Heart left ventricle (tissue), 11 donors: Measurements from ENCODE around the gene FAM167B. TPM values are rescaled to one million over a fixed set of nuclear protein-coding genes. Genes with fewer than 3 reads are reported as not detected.

Experiments
- polyA plus RNA-seq, 2 donors: library from polyadenylated mRNA; stranded (reverse); fragments of 200-250 nt; gene quantifications; one replicate each; pipeline ENCODE4 v1.2.3, GENCODE V29; 2013
- total RNA-seq, 9 donors: library from RNA; depleted of rRNA in 2 of 9; stranded (reverse); fragments of >200 nt in 2 of 9; fragmentation: NEBNext Ultra II Directional in 3 of 9; extraction: Animal tissue kit (Norgen Biotek cat#: 25700) in 3 of 9; gene quantifications; one replicate each; pipeline versions ENCODE4 v1.1.0 to v1.2.4, GENCODE V29; 2016 to 2023
- donor health status: ischemic (EF 13 %, LVEDD 7.1; RV severe dilation, severe dysfunction).
- donor health status: healthy with polysubstance abuse.
- donor health status: DM: no; HTN: yes; CAD: no.
- donor health status: DM: no; HTN: no; CAD: no.
- donor health status: ischemic (EF 25% LVEDD 5.7; RV mildly dilated, moderate dysfunction).
- donor health status: healthy.
- donor health status: DM: yes; HTN: yes; CAD: no.
- donor health status: PGD.
- donor health status: nonischemic (EF 23%, LVEDD 6.1; RV moderate dilation, normal function).

The FAM167B gene
- total and polyA plus RNA-seq, 11 donors: 2.0 to 14.1 (median 5.6) TPM

Other genes starting within 250 kb of the FAM167B start
- gene KHDRBS1, start 233.4 kb upstream of the FAM167B start, total RNA-seq: 10 to 100 TPM; 45.2 to 79.3 (median 68.5) TPM
- gene KHDRBS1, start 233.4 kb upstream of the FAM167B start, polyA plus RNA-seq: 10 to 100 TPM; 33.0 to 58.6 TPM
- gene TMEM39B, start 174.3 kb upstream of the FAM167B start, total RNA-seq: 10 to 100 TPM in 1 of 9 donors, 1 to 10 TPM in 8; 2.7 to 15.1 (median 6.3) TPM
- 1 to 10 TPM; 4.5 to 6.8 TPM for gene TMEM39B, start 174.3 kb upstream of the FAM167B start, polyA plus RNA-seq
- 10 to 100 TPM; 58.4 to 99.2 (median 78.6) TPM for gene KPNA6, start 139.2 kb upstream of the FAM167B start, total RNA-seq
- gene KPNA6, start 139.2 kb upstream of the FAM167B start, polyA plus RNA-seq: 10 to 100 TPM; 10.2 to 28.1 TPM
- gene TXLNA, start 67.5 kb upstream of the FAM167B start, total RNA-seq: 10 to 100 TPM; 13.2 to 35.9 (median 18.6) TPM
- gene TXLNA, start 67.5 kb upstream of the FAM167B start, polyA plus RNA-seq: 10 to 100 TPM in 1 of 2 donors, 1 to 10 TPM in 1; 8.7 to 21.5 TPM
- gene CCDC28B, start 46.6 kb upstream of the FAM167B start, total RNA-seq: 10 to 100 TPM; 12.5 to 23.7 (median 16.5) TPM
- 10 to 100 TPM; 19.0 to 40.2 TPM for gene CCDC28B, start 46.6 kb upstream of the FAM167B start, polyA plus RNA-seq
- gene IQCC, start 41.6 kb upstream of the FAM167B start, total RNA-seq: 1 to 10 TPM in 2 of 9 donors, under 1 TPM in 7; 0.56 to 1.9 (median 0.74) TPM
- gene IQCC, start 41.6 kb upstream of the FAM167B start, polyA plus RNA-seq: under 1 TPM; 0.83 to 0.95 TPM
- not detected for gene DCDC2B, start 38.1 kb upstream of the FAM167B start, total RNA-seq
- not detected for gene DCDC2B, start 38.1 kb upstream of the FAM167B start, polyA plus RNA-seq
- gene TMEM234, start 24.9 kb upstream of the FAM167B start, total RNA-seq: 10 to 100 TPM in 6 of 9 donors, 1 to 10 TPM in 3; 8.8 to 19.8 (median 10.8) TPM
- 10 to 100 TPM in 1 of 2 donors, 1 to 10 TPM in 1; 7.7 to 19.4 TPM for gene TMEM234, start 24.9 kb upstream of the FAM167B start, polyA plus RNA-seq
- 100 to 1,000 TPM in 7 of 9 donors, 10 to 100 TPM in 2; 94.8 to 191 (median 119) TPM for gene EIF3I, start 24.8 kb upstream of the FAM167B start, total RNA-seq
- gene EIF3I, start 24.8 kb upstream of the FAM167B start, polyA plus RNA-seq: 100 to 1,000 TPM; 140 to 388 TPM
- 1 to 10 TPM in 2 of 9 donors, under 1 TPM in 4, not detected in 3; 0.37 to 7.6 (median 0.72) TPM for gene LCK, start 4.0 kb downstream of the FAM167B start, total RNA-seq
- gene LCK, start 4.0 kb downstream of the FAM167B start, polyA plus RNA-seq: under 1 TPM; 0.34 to 0.40 TPM
- 10 to 100 TPM; 22.0 to 46.6 (median 29.3) TPM for gene HDAC1, start 44.9 kb downstream of the FAM167B start, total RNA-seq
- gene HDAC1, start 44.9 kb downstream of the FAM167B start, polyA plus RNA-seq: 10 to 100 TPM; 20.0 to 37.6 TPM
- gene MARCKSL1, start 89.0 kb downstream of the FAM167B start, total RNA-seq: 10 to 100 TPM in 7 of 9 donors, 1 to 10 TPM in 2; 6.8 to 44.0 (median 12.1) TPM
- 10 to 100 TPM in 1 of 2 donors, 1 to 10 TPM in 1; 8.1 to 29.8 TPM for gene MARCKSL1, start 89.0 kb downstream of the FAM167B start, polyA plus RNA-seq
- gene FAM229A, start 115.3 kb downstream of the FAM167B start, total RNA-seq: 1 to 10 TPM; 1.2 to 4.4 (median 2.1) TPM
- 1 to 10 TPM; 1.4 to 4.0 TPM for gene FAM229A, start 115.3 kb downstream of the FAM167B start, polyA plus RNA-seq
- gene TSSK3, start 115.3 kb downstream of the FAM167B start, total RNA-seq: 1 to 10 TPM in 6 of 9 donors, under 1 TPM in 1, not detected in 2; 0.72 to 2.6 (median 1.7) TPM
- gene TSSK3, start 115.3 kb downstream of the FAM167B start, polyA plus RNA-seq: 1 to 10 TPM in 1 of 2 donors, under 1 TPM in 1; 0.37 to 3.1 TPM
- gene BSDC1, start 147.2 kb downstream of the FAM167B start, total RNA-seq: 10 to 100 TPM; 35.6 to 53.2 (median 44.5) TPM
- gene BSDC1, start 147.2 kb downstream of the FAM167B start, polyA plus RNA-seq: 10 to 100 TPM; 25.1 to 46.9 TPM
- gene ZBTB8B, start 217.8 kb downstream of the FAM167B start, total RNA-seq: under 1 TPM in 1 of 9 donors, not detected in 8; 0.02 TPM
- under 1 TPM in 1 of 2 donors, not detected in 1; 0.01 TPM for gene ZBTB8B, start 217.8 kb downstream of the FAM167B start, polyA plus RNA-seq